Activated CD8-positive, alpha-beta memory T cell treated with anti-CD3 and anti-CD28 coated beads, Interleukin-2, amount 50 U/mL, for 48 hours (primary cell): ENCODE data around the gene CD27.
A peak's percentile ranks its signal among the peaks of the same experiment; 100 is the strongest.

Source experiments
- DNase-seq: peaks from one replicate; pipeline ENCODE4 v3.0.0-alpha.2; 2020

CD27 gene

GRCh38 chr12:6434205-6435140, 10.3 kb upstream of the CD27 start:
- DNase-seq, result peak; percentile 67

DNA sequence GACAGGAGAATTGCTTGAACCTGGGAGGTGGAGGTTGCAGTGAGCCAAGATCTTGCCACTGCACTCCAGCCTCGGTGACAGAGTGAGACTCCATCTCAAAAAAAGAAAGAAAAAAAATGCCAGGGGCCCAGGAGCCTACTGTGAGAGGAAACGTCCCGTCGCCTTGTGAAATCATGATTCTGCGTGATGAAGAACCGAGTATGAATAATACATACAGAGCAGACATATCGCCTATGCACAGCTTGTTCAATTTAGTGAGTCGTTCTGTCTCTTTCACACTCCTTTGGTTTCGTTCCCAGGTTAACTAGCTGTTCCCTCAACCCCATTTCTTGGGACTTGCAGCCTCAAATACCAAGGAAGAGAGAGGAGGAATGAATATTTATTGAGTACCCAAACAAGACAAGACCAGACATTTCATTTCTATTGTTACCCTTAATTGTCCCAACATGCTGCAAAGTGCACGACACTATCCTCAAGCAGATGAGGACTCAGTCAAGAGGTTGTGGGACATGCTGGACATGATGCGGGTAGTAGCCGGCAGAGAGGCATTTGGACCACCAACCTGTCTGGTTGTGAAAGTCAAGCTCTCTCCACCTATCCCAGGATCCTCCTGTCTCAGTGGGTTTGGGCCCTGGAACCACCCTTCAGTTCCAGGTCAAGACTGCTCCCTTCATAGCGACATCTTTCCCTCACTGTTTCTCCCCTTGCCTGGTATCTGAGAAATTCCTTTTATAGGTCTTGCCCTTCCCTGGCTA, 8.6 kb upstream of the CD27 start:
- DNase-seq, result peak; percentile 51

- peak; percentile 34 for DNase-seq
Observed at GRCh38 chr12:6437586-6437985, 7.2 kb upstream of the CD27 start.

- DNase-seq, result peak; percentile 42
Observed at GRCh38 chr12:6438345-6438744, 6.4 kb upstream of the CD27 start.

DNA sequence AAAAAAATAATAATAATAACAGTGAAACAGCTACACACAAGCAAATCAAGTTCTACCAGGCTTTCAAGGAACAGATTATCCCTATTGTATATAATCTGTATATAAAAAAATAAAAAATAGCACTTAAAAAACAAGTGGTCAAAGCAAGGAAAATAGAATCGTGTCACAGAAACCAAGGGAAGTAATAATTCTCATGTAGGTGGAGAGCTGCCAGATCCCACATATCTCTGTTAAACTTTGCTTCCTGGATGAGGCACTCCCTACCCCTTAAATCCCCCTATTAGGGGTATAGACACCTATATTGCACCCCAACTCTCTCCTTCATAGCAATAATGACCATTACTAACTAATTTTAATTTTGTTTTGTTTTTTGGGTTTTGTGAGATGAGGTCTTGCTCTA, 4.4 kb upstream of the CD27 start:
- DNase-seq, result no peak

DNA sequence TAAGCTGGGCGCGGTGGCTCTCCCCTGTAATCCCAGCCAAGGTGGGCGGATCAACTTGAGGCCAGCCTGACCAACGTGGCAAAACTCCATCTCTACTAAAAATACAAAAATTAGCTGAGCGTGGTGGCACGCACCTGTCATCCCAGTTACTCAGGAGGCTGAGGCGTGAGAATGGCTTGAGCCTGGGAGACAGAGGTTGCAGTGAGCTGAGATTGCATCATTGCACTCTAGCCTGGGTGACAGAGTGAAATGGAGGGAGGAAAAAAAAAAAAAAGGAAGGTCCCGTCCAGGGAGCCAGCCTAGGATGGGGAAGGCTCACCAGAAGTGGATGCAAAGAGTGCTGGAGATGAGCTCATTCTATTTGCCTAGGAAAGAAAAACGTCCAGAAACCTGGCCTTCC, 1.9 kb upstream of the CD27 start:
- peak; percentile 49 for DNase-seq

DNA sequence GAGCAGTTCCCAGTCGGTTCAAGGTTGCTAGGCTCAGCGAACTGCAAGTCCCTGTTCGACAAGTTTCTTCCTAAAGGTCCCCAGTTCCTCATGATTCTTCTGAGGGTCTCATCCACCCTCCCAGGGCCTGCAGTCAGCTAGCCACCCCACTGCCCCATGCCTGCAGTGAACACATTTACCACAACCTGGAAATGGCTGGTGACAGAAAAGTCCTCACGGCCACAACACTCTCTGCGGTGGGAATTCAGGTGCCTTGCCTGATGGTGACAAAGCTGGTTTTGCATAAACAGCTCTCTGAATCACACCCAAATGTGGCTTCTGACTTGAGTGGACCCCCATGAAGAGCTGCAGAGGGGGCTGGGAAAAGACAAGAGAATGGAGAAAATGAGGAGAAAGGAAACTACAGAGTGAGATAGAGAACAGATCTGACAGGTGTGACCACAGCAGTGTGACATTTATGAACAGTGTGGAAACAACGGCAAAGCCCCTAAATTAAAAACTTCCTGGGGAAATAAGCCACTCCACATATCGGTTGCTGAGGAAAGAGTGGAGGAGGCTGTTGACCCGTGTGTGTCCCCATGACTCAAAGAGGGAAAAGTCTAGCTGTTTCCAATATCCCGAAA, 1.3 kb upstream of the CD27 start:
- peak; percentile 72 for DNase-seq

GRCh38 chr12:6444031-6444430, 724 bp upstream of the CD27 start:
- DNase-seq, result peak; percentile 58

DNA sequence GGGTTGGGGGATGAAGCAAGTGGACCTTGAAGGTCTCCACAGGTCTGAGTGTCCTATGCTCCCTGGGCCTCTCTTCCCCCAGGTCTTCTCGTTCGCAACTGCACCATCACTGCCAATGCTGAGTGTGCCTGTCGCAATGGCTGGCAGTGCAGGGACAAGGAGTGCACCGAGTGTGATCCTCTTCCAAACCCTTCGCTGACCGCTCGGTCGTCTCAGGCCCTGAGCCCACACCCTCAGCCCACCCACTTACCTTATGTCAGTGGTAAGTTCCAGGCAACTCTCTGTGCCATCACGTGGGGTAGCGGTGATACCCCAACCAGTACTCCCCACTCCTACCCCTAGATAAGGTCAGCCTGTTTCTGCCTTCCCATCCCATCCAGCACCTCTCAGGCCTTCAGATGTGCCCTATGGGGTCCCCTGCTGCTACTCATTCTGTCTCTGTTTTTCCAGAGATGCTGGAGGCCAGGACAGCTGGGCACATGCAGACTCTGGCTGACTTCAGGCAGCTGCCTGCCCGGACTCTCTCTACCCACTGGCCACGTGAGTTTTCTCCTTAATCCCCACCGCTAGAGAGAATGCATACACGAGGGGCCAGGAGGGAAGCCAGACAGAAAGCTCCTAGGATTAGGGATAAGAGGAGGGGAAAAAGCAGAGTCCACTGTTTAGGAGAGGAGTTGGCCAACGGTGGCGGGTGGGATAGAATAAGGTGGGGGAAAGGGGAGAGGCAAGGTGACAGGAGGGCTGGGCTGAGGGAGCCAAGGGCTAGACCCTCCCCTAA, 5.5 kb downstream of the CD27 start:
- peak; percentile 55 for DNase-seq

- peak; percentile 72 for DNase-seq
Observed at GRCh38 chr12:6450869-6451347, 6.2 kb downstream of the CD27 start.

GRCh38 chr12:6451348-6452244, 6.8 kb downstream of the CD27 start, which contains the start of gene TAPBPL:
Gene TAPBPL (plus strand): TSS chr12:6452042. CDS start chr12:6452249, 207 bp downstream.
- DNase-seq, result peak; percentile 83

DNA sequence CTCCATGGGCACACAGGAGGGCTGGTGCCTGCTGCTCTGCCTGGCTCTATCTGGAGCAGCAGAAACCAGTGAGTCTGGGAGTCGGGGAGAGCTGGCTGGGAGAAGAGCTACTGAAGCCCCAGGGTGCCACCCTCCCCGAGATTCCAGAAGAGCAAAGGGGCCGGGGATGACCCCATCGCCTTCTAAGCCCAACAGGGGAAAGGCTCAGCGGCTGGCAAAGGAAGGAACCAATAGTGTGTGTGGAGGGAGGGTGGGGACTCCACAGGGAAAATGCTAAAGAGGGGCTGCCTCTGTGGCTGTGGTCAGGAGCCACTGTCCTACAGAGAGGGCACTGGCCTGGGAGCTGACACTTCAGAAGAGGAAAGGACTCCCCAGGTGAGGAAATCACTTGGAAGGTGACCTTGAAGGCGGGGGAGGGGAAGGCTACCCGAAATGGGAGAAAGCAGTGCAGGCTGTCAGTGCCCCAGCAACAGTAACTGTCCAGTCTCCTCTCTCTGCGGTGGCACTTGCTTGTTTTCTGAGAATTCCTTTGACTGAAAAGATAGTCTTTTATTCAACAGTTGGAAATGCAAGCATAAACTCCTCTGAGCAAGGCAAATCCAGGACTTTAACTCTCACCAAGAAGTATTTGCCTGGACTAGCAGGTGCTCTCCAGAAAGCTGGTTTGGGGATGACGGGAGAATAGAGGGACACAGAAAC, 7.6 kb downstream of the CD27 start:
- DNase-seq, result peak; percentile 70

DNA sequence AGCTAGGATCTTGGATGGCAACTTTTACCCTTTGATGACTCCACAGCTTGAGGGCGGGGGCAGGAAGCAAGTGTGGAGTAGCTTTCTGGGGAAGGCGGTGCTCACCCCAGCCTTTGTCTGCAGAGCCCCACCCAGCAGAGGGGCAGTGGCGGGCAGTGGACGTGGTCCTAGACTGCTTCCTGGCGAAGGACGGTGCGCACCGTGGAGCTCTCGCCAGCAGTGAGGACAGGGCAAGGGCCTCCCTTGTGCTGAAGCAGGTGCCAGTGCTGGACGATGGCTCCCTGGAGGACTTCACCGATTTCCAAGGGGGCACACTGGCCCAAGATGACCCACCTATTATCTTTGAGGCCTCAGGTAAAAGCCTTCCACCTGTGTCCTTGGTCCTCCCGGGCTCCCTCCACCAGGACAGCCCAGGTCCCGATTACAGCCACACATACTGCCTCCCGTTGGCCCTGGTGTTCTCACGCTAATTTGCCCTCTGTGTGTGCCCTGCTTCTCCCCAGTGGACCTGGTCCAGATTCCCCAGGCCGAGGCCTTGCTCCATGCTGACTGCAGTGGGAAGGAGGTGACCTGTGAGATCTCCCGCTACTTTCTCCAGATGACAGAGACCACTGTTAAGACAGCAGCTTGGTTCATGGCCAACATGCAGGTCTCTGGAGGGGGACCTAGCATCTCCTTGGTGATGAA, 8.3 kb downstream of the CD27 start:
- DNase-seq, result no peak

DNA sequence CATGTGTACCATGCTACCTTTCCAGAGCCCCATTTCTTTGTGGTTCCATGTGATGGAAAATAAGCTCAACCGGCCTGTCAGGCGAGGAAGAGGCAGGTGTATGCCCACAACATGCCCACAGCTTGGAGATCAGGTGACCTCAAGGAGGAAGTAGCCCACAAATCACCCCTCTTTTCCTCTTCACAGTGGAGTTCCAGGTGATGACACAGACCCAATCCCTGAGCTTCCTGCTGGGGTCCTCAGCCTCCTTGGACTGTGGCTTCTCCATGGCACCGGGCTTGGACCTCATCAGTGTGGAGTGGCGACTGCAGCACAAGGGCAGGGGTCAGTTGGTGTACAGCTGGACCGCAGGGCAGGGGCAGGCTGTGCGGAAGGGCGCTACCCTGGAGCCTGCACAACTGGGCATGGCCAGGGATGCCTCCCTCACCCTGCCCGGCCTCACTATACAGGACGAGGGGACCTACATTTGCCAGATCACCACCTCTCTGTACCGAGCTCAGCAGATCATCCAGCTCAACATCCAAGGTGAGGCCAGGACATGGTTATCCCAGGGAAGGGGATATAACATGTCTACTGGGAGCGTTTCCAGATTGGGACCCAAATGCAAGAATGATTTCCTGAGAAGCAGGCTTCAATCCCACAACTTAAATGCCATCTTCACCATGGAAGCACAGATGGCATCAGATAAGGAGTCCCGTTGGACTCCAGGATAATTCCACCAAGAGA, 12.6 kb downstream of the CD27 start:
- DNase-seq, result no peak

- DNase-seq, result no peak
Observed at GRCh38 chr12:6458281-6459003, 13.7 kb downstream of the CD27 start.

DNA sequence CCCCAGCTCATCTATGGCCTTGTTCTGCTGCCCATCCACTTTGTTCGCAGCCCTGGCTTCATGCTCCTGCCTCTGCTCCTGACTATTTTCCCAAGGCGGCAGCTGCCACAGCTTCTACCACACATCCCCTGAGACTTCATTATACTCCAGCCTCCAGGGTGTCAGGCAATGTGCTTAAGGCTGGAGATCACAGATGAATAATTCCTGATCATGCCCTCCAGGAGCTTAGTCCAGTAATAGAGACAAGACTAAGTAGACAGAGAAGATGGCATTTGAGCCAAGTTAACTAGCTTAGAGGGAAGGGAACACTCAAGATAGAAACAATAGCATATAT, 14.2 kb downstream of the CD27 start:
- DNase-seq, result no peak

DNA sequence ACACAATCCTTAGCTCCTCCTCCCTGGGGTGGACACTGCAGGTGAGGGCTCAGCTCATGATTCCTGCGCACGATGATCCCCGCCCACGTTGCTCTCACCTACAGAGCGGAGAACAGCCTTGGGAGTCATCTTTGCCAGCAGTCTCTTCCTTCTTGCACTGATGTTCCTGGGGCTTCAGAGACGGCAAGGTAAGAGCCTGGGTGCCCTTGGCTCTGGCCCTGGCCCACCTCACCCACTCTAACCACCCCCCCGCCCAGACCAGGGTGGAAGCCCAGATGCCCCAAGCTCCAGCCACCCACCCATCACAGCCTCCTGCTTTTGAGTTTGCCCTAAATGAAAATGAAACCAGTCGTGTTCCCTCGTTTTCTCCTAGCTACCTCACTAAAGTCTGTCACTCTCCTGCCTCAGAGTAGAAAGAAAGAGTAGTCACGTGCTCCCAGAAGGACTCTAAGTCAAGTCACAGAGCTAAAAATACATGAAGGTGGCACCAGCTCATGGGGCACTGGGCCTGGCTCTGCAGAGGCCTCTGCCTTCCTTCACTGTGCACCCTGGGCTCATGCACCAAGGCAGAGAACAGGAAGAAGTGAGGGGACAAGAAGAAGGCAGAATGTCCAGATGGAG, 16.1 kb downstream of the CD27 start:
- DNase-seq, result peak; percentile 69
